Memory B cell (primary cell): Measurements from ENCODE around the gene ZNF804A.

Source experiments
- ATAC-seq: fragments of 150-1000 bp; cut with Tn5 transposase; 2 replicates; pipeline ENCODE4 v1.10.0; 2021; ENCODE audit warnings: low read depth, mild to moderate bottlenecking, moderate library complexity
- DNase-seq, 2 donors: peaks; one replicate each; pipeline ENCODE4 v3.0.0; 2022; ENCODE audit warnings: low spot score in 2 of 2
- H3K27ac Mint-ChIP-seq: one replicate; pipeline ENCODE4 v1.8.0; 2022; ENCODE audit warnings: mild to moderate bottlenecking, moderate library complexity, mixed read lengths
- H3K27me3 Mint-ChIP-seq: one replicate; pipeline ENCODE4 v1.8.0; 2022; ENCODE audit warnings: mixed read lengths
- H3K36me3 Mint-ChIP-seq: one replicate; pipeline ENCODE4 v1.8.0; 2022; ENCODE audit warnings: mild to moderate bottlenecking, mixed read lengths
- H3K4me1 Mint-ChIP-seq: one replicate; pipeline ENCODE4 v1.8.0; 2022; ENCODE audit warnings: mixed read lengths
- H3K4me3 Mint-ChIP-seq: one replicate; pipeline ENCODE4 v1.8.0; 2022; ENCODE audit warnings: mild to moderate bottlenecking, moderate library complexity, mixed read lengths
- H3K9me3 Mint-ChIP-seq: one replicate; pipeline ENCODE4 v1.8.0; 2022; ENCODE audit warnings: mixed read lengths

ZNF804A gene

DNA sequence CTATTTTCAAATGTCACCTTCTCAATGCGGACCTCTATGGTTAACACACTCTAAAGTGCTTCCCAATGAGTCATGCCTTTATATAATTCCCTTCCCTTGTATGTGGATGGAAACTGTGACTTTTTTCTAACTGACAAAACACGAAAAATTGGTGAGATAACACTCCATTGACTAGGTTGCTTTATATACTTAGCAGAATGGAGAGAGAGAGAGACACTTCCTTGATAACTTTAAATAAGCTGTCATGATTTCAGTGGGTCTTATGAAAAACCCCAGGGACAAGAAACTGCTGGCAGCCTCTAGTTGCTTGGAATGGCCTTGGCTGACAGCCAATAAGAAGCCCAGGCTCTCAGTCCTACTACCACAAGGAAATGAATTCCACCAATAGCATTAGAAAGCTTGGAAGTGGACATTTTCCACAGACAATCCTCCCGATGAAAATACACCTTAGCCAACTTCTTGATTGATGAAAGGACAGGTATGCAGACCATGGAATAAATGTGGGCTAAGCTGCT lies 322.2 kb downstream of the ZNF804A start:
- no peaks in the 10 kb centered on the region for H3K27me3 Mint-ChIP-seq
- DNase-seq (no peak), ATAC-seq (no peak)
- no peaks in the 10 kb centered on the region for H3K4me1 Mint-ChIP-seq
- peaks cover 1% of the 10 kb centered on the region for H3K36me3 Mint-ChIP-seq
- peaks cover 19% of the 10 kb centered on the region for H3K9me3 Mint-ChIP-seq
- H3K4me3 Mint-ChIP-seq = no peak overlapping the region
- no peak overlapping the region for H3K27ac Mint-ChIP-seq

DNA sequence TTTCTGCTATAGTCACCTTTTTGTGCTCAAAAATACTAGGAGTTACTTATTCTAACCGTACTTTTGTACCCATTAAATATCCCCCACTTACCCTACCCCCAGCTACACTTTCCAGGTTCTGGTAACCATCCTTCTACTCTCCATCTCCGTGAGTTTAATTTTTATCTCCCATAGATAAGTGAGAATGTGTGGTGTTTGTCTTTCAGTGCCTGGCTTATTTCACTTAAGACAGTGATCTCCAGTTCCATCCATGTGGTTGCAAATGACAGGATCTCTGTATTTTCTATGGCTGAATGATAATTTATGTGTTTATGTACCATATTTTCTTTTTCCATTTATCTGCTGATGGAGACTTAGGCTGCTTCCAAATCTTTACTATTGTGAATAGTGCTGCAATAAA lies 323.3 kb downstream of the ZNF804A start:
- DNase-seq (no peak), ATAC-seq (no peak)
- H3K9me3 Mint-ChIP-seq = peaks cover 23% of the 10 kb centered on the region
- peaks cover 1% of the 10 kb centered on the region for H3K36me3 Mint-ChIP-seq
- H3K27me3 Mint-ChIP-seq = no peaks in the 10 kb centered on the region
- no peak overlapping the region for H3K4me3 Mint-ChIP-seq
- H3K27ac Mint-ChIP-seq = no peak overlapping the region
- no peaks in the 10 kb centered on the region for H3K4me1 Mint-ChIP-seq

- Mint-ChIP-seq H3K27me3 (no peaks in the 10 kb centered on the region), H3K9me3 (peaks cover 26% of the 10 kb centered on the region), H3K4me1 (no peaks in the 10 kb centered on the region), H3K4me3 (no peak overlapping the region), H3K36me3 (peaks cover 3% of the 10 kb centered on the region), H3K27ac (no peak overlapping the region)
- DNase-seq (no peak), ATAC-seq (no peak)
Observed at GRCh38 chr2:184923751-184924150, 325.4 kb downstream of the ZNF804A start.

DNA sequence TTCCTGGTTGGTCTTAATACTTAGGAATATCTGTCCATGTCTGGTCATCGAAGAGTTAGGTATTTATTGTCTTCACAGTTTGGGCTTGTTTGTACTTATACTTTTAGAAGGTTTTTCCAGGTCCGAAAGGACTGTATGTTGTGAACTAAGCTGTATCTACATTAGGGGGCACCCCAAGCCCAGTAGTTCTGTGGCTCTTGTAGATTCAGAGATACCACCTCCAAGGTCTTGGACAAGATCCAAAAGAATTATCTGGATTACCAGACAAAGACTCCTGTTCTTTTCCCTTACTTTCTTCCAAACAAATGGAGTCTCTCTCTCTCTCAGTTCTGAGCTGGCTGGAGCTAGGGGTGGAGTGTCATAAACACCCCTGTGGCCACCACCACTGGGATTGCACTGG lies 328.7 kb downstream of the ZNF804A start:
- Mint-ChIP-seq H3K27me3 (no peaks in the 10 kb centered on the region), H3K4me3 (no peak overlapping the region)

DNA sequence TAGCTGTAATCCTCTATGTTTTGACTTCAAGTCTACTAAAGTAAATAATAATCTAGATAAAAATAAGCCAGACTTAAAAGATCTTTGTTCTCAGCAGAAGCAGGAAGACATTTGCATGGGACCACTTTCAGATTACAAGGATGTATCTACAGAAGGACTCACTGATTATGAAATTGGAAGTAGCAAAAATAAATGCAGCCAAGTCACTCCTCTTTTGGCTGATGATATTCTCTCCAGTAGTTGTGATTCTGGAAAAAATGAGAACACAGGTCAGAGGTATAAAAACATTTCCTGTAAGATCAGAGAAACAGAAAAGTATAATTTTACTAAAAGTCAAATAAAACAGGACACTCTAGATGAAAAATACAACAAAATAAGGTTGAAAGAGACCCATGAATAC lies 338.4 kb downstream of the ZNF804A start:
- peaks cover 11% of the 10 kb centered on the region for H3K9me3 Mint-ChIP-seq
- H3K4me3 Mint-ChIP-seq = no peak overlapping the region
- peaks cover 3% of the 10 kb centered on the region for H3K4me1 Mint-ChIP-seq
- H3K27me3 Mint-ChIP-seq = no peaks in the 10 kb centered on the region
- DNase-seq (no peak), ATAC-seq (no peak)
- H3K36me3 Mint-ChIP-seq = peaks cover 15% of the 10 kb centered on the region
- H3K27ac Mint-ChIP-seq = no peak overlapping the region

More for the DNA sequence above, 328.7 kb downstream of the ZNF804A start:
- ATAC-seq (no peak), DNase-seq (no peak)
- Mint-ChIP-seq H3K4me1 (no peaks in the 10 kb centered on the region), H3K27ac (no peak overlapping the region), H3K9me3 (peaks cover 22% of the 10 kb centered on the region), H3K36me3 (peaks cover 3% of the 10 kb centered on the region)

GRCh38 chr2:184938221-184938985 lies 340.1 kb downstream of the ZNF804A start:
- Mint-ChIP-seq H3K4me3 (no peak overlapping the region), H3K27ac (no peak overlapping the region), H3K36me3 (peaks cover 10% of the 10 kb centered on the region), H3K9me3 (peaks cover 7% of the 10 kb centered on the region), H3K4me1 (peaks cover 3% of the 10 kb centered on the region), H3K27me3 (no peaks in the 10 kb centered on the region)
- DNase-seq (no peak), ATAC-seq (no peak)

DNA sequence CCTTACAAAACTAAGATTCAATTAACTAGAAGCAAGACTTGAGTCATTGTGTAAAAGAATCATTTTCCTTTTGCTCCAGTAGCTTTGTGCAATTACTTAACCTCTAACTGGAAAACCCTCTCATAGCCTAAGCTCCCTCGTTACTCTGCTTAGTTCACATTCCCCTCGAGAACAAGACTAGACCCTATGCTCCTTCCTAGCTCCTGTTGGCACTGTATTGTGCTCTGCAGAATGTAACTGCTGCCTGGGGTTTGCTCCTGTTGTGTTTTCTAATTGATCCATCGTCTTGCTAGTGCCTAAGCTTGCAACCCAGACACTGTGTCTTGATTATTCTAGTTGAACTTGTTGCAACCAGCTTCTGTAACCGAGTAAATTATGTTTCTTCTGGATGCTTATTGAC lies 347.0 kb downstream of the ZNF804A start:
- no peaks in the 10 kb centered on the region for H3K27me3 Mint-ChIP-seq

DNA sequence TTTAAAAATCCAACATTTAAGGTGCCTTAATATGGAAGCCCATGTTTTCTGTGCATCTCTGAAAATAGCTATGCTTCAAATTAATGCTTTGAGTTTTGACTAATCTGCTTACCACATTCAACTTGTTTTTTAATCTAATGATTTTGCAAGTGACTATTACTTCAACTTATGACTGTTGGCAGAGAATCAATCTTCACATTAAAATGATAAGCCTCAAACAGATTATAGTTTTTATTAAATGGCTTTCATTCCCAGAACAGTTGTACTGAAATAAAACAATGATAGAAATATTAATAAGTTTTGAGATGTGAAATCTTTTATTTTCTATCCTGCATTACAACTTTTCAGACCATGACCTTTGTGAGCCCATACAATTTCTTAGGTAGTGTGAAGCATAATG lies 347.5 kb downstream of the ZNF804A start:
- no peaks in the 10 kb centered on the region for H3K36me3 Mint-ChIP-seq

More for the DNA sequence above, 347.0 kb downstream of the ZNF804A start:
- Mint-ChIP-seq H3K27ac (no peak overlapping the region), H3K36me3 (no peaks in the 10 kb centered on the region), H3K4me1 (no peaks in the 10 kb centered on the region), H3K4me3 (no peak overlapping the region), H3K9me3 (peaks cover 3% of the 10 kb centered on the region)
- no peak for DNase-seq
- ATAC-seq = no peak

DNA sequence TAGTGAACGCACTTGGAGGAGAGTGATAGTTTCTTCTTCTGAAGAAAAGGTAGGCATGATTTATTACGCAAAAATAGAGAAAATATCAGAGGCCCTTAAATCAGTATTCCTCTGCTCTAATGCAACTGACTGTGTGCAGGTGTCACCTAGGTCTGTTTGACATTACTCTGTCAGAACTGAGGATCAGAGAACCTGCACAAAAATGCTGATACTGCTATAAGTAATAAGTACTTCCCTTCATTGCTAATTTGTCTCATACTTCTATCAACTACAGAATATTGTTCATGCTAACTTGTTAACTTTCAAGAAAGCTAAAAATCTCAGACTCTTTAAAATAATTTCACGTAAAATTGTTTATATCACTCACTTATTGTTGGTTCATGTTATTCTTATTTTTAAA lies 358.5 kb downstream of the ZNF804A start:
- DNase-seq = no peak
- Mint-ChIP-seq H3K9me3 (no peaks in the 10 kb centered on the region), H3K4me3 (no peak overlapping the region), H3K27ac (no peak overlapping the region), H3K27me3 (no peaks in the 10 kb centered on the region), H3K4me1 (no peaks in the 10 kb centered on the region), H3K36me3 (no peaks in the 10 kb centered on the region)
- ATAC-seq = no peak

More for the DNA sequence above, 347.5 kb downstream of the ZNF804A start:
- DNase-seq = no peak
- Mint-ChIP-seq H3K4me3 (no peak overlapping the region), H3K27me3 (no peaks in the 10 kb centered on the region), H3K9me3 (peaks cover 3% of the 10 kb centered on the region), H3K4me1 (no peaks in the 10 kb centered on the region), H3K27ac (no peak overlapping the region)
- ATAC-seq = no peak

DNA sequence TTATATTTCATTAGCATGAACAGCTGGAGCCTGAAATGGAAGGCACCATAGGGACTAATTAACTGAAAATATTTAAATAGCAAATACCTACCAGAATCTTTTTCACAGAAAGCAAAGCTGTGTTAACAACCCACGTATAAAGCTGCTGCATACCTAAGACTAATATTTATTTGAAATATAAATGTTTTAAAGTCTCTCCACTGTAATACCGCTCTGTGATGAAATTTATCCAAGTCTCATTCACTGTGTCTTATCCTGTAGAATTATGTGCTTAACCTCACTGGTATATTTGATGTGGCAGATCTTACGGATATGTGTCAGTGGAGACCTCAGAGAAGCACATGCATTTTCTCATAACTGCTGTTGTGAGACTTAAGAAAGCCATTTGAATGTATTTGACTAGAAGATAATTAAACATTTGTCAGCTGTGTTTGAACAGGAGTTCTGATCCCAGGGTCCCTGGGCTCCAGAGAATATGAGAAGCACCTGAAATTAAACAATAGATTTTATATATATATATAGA lies 373.3 kb downstream of the ZNF804A start:
- H3K27ac Mint-ChIP-seq = no peak overlapping the region
- DNase-seq (no peak), ATAC-seq (no peak)
- H3K27me3 Mint-ChIP-seq = no peaks in the 10 kb centered on the region
- H3K4me3 Mint-ChIP-seq = no peak overlapping the region
- no peaks in the 10 kb centered on the region for H3K9me3 Mint-ChIP-seq
- no peaks in the 10 kb centered on the region for H3K4me1 Mint-ChIP-seq
- no peaks in the 10 kb centered on the region for H3K36me3 Mint-ChIP-seq
